GM23248 (cell line): ENCODE measurements around the gene DENND4C.

Experiments
- EZH2 ChIP-seq: fragments of 200-600 bp; sonication (generic); IDR thresholded peaks from 2 replicates; pipeline ENCODE4 v1.6.1; 2018; ENCODE audit warnings: antibody characterized with exemption, mild to moderate bottlenecking; ENCODE audit not compliant: insufficient read depth, poor library complexity, severe bottlenecking
- EZH2phosphoT487 ChIP-seq: fragments of 200-600 bp; sonication (generic); IDR thresholded peaks from 2 replicates; pipeline ENCODE4 v1.6.1; 2018; ENCODE audit warnings: antibody characterized with exemption, moderate library complexity, mild to moderate bottlenecking, low read depth; ENCODE audit not compliant: insufficient read depth

DNA sequence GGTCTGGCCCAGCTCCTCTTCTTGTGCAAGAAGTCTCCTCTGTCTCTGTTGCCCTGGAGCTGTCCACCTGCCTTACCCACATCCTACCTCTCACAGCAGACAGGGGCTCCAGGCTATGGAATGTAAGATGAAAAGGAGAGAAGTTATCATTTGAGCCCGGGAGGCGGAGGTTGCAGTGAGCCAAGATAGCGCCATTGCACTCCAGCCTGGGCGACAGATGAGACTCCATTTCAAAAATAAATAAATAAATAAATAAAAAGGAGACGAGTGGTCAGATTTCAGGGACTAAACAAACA is 37.5 kb upstream of the DENND4C start:
- TF ChIP-seq EZH2: no peak
- no peak for TF ChIP-seq EZH2phosphoT487
